Neural progenitor cell (in vitro differentiated cells): ENCODE measurements around the gene GRID1.

ENCODE experiments used
- EZH2 ChIP-seq: fragments of 200-600 bp; sonication (generic); IDR thresholded peaks from 2 replicates; pipeline ENCODE4 v1.6.1; 2017; ENCODE audit warnings: antibody characterized with exemption, mild to moderate bottlenecking, moderate library complexity
- EZH2phosphoT487 ChIP-seq: fragments of 200-600 bp; sonication (generic); IDR thresholded peaks from 2 replicates; pipeline ENCODE4 v1.6.1; 2017; ENCODE audit warnings: antibody characterized with exemption
- TF ChIP-seq, protein P1 (sequence below): fragments of 200-600 bp; sonication (generic); IDR thresholded peaks from 2 replicates; pipeline ENCODE4 v1.5.1; 2017; ENCODE audit warnings: antibody characterized with exemption, mild to moderate bottlenecking

DNA sequence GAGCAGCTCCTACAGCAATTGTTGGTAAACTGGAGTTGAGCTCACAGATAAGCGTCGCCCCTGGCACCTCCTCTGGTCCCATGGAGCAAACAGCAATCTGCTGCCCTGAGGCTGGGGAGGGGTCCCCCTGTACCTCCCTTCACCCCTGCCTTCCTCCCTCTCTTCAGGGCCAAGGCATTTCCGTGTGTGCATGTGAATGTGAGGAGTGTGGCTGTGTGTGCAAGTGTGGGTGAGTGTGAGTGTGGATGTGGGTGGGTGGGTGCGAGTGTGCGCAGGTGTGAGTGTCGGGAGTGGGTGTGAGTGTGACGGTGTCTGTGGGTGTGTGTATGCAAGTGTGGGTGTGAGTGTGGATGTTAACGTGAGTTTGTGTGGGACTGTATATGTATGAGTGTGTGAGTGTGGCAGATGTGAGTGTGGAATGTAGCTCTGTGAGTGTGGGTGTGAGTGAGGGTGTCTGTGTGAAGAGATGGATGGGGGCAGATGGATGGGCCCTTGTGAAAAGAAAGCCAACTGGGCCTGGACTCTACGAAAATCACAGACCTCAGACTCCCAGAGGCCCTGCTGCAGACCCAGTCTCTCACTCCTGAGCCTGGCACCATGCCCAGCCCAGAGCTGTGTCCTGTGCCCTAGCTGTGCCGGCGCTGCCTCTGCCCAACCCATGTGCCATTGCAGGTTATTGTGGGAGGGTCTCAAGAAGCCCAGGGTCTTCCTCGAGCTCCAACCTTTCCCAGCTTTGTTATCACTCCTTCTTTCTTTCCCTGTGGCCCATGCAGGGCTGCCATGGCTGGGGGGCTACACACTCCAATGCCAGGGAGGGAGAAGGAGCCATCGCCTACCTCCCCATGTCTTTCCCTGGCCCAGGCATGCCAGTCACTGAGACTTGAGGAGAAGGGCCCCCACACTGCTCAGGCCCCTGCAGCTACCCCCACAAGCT is 73.9 kb downstream of the GRID1 start:
- TF ChIP-seq, protein P1, sequence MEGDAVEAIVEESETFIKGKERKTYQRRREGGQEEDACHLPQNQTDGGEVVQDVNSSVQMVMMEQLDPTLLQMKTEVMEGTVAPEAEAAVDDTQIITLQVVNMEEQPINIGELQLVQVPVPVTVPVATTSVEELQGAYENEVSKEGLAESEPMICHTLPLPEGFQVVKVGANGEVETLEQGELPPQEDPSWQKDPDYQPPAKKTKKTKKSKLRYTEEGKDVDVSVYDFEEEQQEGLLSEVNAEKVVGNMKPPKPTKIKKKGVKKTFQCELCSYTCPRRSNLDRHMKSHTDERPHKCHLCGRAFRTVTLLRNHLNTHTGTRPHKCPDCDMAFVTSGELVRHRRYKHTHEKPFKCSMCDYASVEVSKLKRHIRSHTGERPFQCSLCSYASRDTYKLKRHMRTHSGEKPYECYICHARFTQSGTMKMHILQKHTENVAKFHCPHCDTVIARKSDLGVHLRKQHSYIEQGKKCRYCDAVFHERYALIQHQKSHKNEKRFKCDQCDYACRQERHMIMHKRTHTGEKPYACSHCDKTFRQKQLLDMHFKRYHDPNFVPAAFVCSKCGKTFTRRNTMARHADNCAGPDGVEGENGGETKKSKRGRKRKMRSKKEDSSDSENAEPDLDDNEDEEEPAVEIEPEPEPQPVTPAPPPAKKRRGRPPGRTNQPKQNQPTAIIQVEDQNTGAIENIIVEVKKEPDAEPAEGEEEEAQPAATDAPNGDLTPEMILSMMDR: no peak
- TF ChIP-seq EZH2 (no peak), EZH2phosphoT487 (no peak)
